Measurements from ENCODE around the gene KCNMB4. TPM values are rescaled to one million over a fixed set of nuclear protein-coding genes. Genes with fewer than 3 reads are reported as not detected.
"Not testable (repeated sequence)": the region's sequence is repeated elsewhere in the genome, so short reads cannot be mapped to it uniquely, and the experiment has no call there.

The KCNMB4 gene
- total RNA-seq, 1 donor from 2014 or later: 3.4 TPM

- no peak for TF ChIP-seq CTCF (IDR thresholded peaks at IDR 0.05)
- Histone ChIP-seq H3K4me1 (no peaks in the 10 kb centered on the region), H3K36me3 (no peaks in the 10 kb centered on the region), H3K27me3 (no peaks in the 10 kb centered on the region), H3K27ac (no peak overlapping the region), H3K9me3 (peaks cover 0 to 4% of the 10 kb centered on the region in 2 donors), H3K4me3 (no peak overlapping the region)
- intact Hi-C loops (cut with DNase I): no loop called here
- DNase-seq (ENCODE audit: low spot score in 2 of 2): no peak
Observed at GRCh38 chr12:70379846-70380245, 13.8 kb downstream of the KCNMB4 start.

DNA sequence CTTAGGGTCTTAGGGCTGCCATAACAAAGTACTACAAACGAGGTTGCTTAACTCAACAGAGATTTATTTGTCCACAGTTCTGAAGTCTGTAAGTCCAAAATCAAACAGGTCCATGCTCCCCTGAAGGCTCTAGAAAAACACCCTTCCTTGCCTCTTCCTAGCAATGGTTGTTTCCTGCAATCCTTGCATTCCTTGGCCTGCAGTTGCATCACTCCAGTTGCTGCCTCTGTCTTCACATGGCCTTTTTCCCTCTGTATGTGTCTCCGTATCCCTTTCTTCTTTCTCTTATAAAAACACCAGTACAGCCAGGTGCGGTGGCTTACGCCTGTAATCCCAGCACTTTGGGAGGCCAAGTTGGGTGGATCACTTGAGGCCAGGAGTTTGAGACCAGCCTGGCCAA is 17.4 kb downstream of the KCNMB4 start:
- H3K4me3 ChIP-seq: no peak overlapping the region
- no peak for TF ChIP-seq CTCF (IDR thresholded peaks at IDR 0.05)
- no peak for DNase-seq (ENCODE audit: low spot score in 2 of 2)
- H3K4me1 ChIP-seq: no peaks in the 10 kb centered on the region
- no peak overlapping the region for H3K27ac ChIP-seq
- H3K9me3 ChIP-seq: peaks cover 0 to 4% of the 10 kb centered on the region in 2 donors
- intact Hi-C loops (cut with DNase I): no loop called here
- H3K27me3 ChIP-seq: no peaks in the 10 kb centered on the region
- H3K36me3 ChIP-seq: no peaks in the 10 kb centered on the region

- no peaks in the 10 kb centered on the region for H3K36me3 ChIP-seq
- H3K4me1 ChIP-seq: no peaks in the 10 kb centered on the region
- H3K4me3 ChIP-seq: no peak overlapping the region
- no peak overlapping the region for H3K27ac ChIP-seq
- no peaks in the 10 kb centered on the region for H3K27me3 ChIP-seq
- no peak for DNase-seq (ENCODE audit: low spot score in 2 of 2)
- no peak for TF ChIP-seq CTCF (IDR thresholded peaks at IDR 0.05)
- intact Hi-C loops (cut with DNase I): no loop called here
- peaks cover 0 to under 1% of the 10 kb centered on the region in 2 donors for H3K9me3 ChIP-seq
Observed at GRCh38 chr12:70383886-70384285, 17.8 kb downstream of the KCNMB4 start.

GRCh38 chr12:70386771-70387170 is 20.7 kb downstream of the KCNMB4 start:
- H3K4me3 ChIP-seq: no peak overlapping the region
- H3K27me3 ChIP-seq: no peaks in the 10 kb centered on the region
- no peak overlapping the region for H3K27ac ChIP-seq
- no peaks in the 10 kb centered on the region for H3K9me3 ChIP-seq
- no peak for TF ChIP-seq CTCF (IDR thresholded peaks at IDR 0.05)
- no peaks in the 10 kb centered on the region for H3K4me1 ChIP-seq
- DNase-seq (ENCODE audit: low spot score in 2 of 2): no peak
- intact Hi-C loops (cut with DNase I): no loop called here
- H3K36me3 ChIP-seq: no peaks in the 10 kb centered on the region

DNA sequence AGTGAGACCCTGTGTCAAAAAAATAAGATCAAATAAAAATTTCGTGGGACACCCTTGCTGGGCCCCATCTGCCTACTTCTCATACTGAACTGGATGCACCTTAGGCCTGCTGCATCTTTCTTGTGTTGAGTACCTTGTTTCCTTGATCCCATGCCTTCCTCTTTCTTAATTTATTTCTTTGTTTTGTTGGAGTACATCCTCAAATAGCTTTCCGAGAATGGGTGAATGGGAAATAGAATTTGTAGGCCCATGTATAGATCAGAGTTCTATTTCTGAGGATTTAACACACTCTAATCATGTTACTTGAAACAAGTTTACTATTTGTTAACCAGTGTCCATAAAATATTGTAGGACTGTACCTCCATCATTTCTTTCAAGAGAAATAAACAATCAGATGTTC is 23.6 kb downstream of the KCNMB4 start:
- Histone ChIP-seq H3K4me3 (no peak overlapping the region), H3K27ac (no peak overlapping the region), H3K9me3 (no peaks in the 10 kb centered on the region), H3K27me3 (no peaks in the 10 kb centered on the region), H3K4me1 (no peaks in the 10 kb centered on the region), H3K36me3 (no peaks in the 10 kb centered on the region)
- intact Hi-C loops (cut with DNase I): no loop called here
- TF ChIP-seq CTCF (IDR thresholded peaks at IDR 0.05): no peak
- DNase-seq (ENCODE audit: low spot score in 2 of 2): no peak

DNA sequence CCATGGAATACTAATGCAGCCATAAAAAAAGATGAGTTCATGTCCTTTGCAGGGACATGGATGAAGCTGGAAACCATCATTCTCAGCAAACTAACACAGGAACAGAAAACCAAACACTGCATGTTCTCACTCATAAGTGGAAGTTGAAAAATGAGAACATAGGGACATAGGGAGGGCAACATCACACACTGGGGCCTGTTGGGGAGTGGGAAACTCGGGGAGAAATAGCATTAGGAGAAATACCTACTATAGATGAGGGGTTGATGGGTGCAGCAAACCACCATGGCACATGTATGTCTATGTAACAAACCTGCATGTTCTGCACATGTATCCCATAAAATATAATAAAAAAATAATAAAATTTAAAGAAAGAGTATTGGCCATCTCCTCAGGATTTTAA is 26.5 kb downstream of the KCNMB4 start:
- H3K4me3 ChIP-seq; H3K27me3 ChIP-seq; H3K36me3 ChIP-seq; H3K4me1 ChIP-seq; DNase-seq (ENCODE audit: low spot score in 2 of 2); intact Hi-C loops (cut with DNase I); H3K27ac ChIP-seq; H3K9me3 ChIP-seq: not testable (repeated sequence)
